HG03066 (cell line): ENCODE data around the gene YIF1A.
A peak's percentile ranks its signal among the peaks of the same experiment; 100 is the strongest.
"Not testable (repeated sequence)": the region's sequence is repeated elsewhere in the genome, so short reads cannot be mapped to it uniquely, and the experiment has no call there.

Source experiments
- ATAC-seq: cut with Tn5 transposase; IDR thresholded peaks from one replicate; pipeline ENCODE4 v1.9.1; 2021; ENCODE audit warnings: low read depth; ENCODE audit not compliant: unreplicated experiment

The YIF1A gene

GRCh38 chr11:66312549-66313320 lies 23.8 kb upstream of the YIF1A start:
- ATAC-seq, result peak; percentile 60

GRCh38 chr11:66311965-66312548 lies 23.1 kb upstream of the YIF1A start:
- ATAC-seq, result peak; percentile 65

DNA sequence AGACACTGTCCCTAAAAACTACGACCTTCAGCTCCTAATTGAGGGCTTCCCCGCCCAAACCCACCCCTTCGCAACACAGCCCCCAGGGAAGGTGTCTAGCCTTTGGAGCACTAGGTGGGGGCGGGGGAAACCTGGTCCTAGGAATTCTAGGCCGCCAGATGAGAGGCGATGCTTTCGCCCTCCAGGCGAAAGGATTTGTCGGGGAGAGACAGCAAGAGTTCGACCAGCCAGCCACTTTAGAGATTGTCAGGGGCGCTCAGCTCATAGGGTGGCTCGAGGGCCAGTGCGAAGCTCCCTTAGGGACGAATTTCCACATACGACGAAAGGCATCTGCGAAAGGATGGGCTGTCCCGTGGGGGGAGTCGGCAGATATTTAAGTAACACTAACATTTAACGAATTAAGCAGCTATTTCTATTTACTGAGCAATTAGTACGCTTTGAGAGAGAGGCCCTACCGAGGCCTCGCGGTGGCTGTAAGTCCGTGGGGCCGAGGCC lies 22.6 kb upstream of the YIF1A start:
- ATAC-seq, result peak; percentile 44

DNA sequence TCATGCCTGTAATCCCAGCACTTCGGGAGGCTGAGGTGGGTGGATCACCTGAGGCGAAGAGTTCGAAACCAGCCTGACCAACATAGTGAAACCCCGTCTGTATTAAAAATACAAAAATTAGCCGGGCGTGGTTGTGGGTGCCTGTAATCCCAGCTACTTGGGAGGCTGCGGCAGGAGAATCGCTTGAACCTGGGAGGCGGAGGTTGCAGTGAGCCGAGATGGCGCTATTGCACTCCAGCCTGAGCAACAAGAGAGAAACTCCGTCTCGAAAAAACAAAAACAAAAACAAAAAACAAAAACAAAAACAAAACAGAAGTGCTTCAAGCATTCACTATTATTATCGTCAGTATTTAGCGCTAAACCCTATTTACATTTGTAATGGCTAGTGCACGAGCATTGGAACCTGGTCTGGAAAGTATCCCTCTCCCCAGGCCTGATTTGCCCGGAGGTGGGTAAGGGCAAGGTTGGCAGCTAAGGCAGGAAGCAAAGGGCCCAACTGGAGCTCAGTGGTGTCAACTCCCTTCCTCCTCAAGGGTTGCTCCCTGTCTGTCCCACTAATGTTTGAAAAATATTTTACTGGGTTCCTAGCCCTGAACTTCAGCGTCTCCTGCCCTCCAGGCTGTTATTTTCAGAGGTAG lies 22.0 kb upstream of the YIF1A start:
- ATAC-seq, result not testable (repeated sequence)

DNA sequence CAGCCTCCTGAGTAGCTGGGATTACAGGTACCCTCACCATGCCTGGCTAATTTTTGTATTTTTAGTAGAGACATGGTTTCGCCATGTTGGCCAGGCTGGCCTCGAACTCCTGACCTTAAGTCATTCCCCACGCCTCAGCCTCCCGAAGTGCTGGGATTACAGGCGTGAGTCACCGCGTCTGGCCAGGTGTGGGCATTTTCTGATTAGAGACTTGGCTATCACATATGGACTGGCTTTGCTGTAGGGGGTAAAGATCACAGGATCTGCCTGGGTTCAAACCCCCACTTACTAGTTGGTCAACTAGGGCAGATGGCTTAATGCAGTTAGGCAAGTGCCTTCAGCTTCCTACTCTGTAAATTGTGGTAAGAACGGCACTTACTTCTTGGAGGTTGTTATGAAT lies 21.4 kb upstream of the YIF1A start:
- ATAC-seq, result no peak

- ATAC-seq, result no peak
Observed at GRCh38 chr11:66309475-66309874, 20.5 kb upstream of the YIF1A start.

- ATAC-seq, result no peak
Observed at GRCh38 chr11:66302656-66303055, 13.7 kb upstream of the YIF1A start.

GRCh38 chr11:66299186-66299585 lies 10.2 kb upstream of the YIF1A start:
- ATAC-seq, result no peak

DNA sequence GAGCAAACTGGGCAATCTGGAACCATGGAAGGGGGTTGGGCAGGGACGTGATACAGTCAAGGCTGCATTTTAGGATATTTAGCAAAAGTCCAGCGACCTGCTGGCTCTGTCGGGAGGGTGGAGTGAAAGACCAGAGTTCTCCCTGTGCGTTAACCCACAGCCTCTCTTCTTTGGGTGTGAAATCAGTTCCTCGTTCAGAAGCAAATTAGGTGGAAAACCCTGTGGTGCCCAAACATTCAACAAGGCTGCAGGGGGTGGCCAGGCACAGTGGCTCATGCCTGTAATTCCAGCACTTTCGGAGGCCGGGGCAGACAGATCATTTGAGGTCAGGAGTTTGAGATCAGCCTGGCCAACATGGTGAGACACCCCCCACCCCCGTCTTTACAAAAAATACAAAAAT lies 8.7 kb upstream of the YIF1A start:
- no peak for ATAC-seq

DNA sequence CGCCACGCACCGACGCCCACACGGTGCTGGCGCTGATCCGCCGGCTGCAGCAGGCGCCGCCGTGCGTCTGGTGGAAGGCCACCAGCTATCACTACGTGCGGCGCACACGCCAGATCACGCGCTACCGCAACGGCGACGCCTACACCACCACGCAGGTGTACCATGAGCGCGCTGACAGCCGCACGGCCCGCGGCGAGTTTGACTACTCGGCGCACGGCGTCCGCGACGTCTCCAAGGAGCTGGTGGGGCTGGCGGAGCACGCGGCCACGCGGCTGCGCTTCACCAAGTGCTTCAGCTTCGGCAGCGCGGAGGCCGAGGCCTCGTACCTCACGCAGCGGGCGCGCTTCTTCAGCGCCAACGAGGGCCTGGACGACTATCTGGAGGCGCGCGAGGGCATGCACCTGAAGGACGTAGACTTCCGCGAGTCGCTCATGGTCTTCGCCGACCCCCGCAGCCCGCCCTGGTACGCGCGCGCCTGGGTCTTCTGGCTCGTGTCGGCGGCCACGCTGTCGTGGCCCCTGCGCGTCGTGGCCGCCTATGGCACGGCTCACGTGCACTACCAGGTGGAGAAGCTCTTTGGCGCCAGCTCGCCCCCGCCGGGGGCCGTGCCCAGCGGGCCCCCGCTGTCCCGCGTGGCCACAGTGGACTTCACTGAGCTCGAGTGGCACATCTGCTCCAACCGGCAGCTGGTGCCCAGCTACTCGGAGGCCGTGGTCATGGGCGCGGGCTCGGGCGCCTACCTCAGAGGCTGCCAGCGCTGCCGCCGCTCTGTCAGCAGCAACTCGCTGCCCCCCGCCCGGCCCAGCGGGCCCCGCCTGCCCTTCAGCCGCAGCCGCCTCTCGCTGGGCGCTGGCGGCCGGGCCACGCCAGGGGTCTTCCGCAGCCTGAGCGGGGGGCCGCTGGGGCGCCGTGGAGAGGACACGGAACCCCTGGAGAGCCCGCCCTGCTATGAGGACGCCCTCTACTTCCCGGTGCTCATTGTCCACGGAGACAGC lies 6.0 kb upstream of the YIF1A start:
- ATAC-seq, result no peak

- ATAC-seq, result no peak
Observed at GRCh38 chr11:66293777-66294625, 5.1 kb upstream of the YIF1A start.

GRCh38 chr11:66293352-66293751 lies 4.4 kb upstream of the YIF1A start:
- no peak for ATAC-seq

DNA sequence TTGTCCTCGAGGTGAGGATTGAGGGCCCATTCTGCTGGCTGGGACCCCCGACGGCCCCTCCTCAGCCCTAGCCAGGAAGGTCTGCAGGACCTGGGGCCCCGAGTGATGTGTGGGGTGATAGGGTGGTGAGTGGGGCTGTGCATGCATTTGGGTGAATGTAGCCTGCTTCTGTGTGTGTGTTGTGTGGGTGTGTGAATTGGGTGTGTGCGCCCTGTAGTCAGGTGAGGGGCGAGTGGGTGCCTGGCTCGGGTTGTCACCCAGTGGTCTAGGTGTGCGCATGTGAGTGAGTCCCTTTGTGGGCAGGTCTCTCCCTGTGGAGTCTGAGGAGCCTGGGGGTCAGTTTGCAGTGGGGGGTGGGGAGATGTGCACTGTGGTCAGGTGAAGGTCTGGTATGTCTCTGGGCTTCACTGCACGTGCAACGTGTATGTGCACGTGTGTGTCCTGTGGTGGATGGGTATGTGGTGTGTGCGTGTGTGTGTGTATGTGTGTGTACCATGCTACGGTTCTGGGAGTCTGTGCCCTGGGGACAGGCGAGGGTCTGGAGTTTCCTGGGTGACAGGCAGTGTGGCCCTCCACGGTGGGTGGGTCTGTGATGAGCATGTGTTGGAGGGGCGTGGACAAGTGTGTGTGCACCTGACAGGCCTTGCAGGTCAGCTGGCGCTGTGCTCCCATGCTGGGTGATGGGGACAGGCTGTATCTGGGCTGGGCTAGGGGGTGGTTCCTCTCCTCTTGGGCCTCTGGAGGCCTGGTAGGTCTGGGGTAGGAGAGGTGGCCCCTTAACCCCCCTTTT lies 3.8 kb upstream of the YIF1A start:
- no peak for ATAC-seq

DNA sequence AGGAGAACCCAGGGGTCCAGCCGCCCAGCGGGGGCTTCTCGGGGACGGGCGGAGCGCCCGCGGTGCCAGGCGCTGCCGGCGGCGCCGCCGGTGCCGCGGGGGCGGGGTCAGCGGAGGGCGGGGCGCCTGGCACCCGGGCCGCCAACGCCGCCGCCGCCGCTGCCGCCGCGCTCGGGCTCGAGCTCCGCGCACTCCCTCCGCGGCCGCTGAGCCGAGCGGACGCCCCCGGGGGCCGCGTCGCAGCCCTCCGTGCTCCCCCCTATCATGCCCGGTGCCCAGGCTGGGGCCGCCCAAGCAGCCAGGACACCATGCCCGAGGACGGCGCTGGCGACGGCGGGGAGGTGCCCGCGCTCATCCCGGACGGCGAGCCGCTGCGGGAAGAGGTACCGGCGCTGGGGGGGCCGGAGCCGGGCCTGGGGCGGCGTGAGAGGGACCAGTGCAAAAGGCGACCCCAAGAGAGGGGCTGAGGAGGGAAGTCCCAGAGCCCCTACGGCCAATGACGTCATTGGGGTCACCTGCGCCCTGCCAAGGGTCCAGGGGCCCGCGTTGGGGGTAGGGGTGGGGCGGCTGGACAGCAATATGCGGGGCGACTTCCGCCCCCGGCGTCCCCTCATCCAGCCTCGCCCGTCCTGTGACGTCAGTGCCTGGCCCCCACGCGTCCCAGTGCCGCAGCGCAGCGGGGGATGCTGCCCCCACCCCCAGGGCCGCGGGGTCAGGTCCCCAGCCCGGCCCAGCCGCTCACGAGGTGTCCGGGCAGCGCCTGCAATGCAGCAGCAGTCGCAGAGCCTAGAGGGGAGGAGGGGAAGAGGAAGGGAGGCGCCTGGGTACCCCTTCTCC lies 3.0 kb upstream of the YIF1A start, which contains the start of gene TMEM151A:
Gene TMEM151A, plus strand, starts transcription at position 189 of the 837 bp plus-strand sequence. Its CDS starts 120 bp downstream, at position 309.
- no peak for ATAC-seq

GRCh38 chr11:66291303-66291705 lies 2.4 kb upstream of the YIF1A start:
- no peak for ATAC-seq

GRCh38 chr11:66290330-66290621 lies 1.3 kb upstream of the YIF1A start:
- no peak for ATAC-seq

- peak; percentile 41 for ATAC-seq
Observed at GRCh38 chr11:66289548-66290329, 796 bp upstream of the YIF1A start.
